K562 (cell line): ENCODE results near the gene KTN1. TPM values are rescaled to one million over a fixed set of nuclear protein-coding genes. Genes with fewer than 3 reads are reported as not detected.

Experiments
- ATAC-seq: fragments of 200-7000 bp; cut with Tn5 transposase; 3 replicates; pipeline ENCODE4 v1.9.1; 2020; ENCODE audit warnings: moderate library complexity
- BruUV-seq: library from RNA; stranded (reverse); fragments of 400-500 nt; replicated peaks from 2 replicates; lab custom pipeline; 2021; lab: Mats Ljungman, UMichigan
- CTCF ChIA-PET: fragments of 300-600 bp; formaldehyde crosslinking; extraction: SDS; loops from one replicate; lab custom pipeline; 2021; ENCODE audit warnings: low intra/inter-chr PET ratio; lab: Yijun Ruan, JAX
- POLR2A ChIA-PET: fragments of 300-600, 350-650 bp; sonication (Branson Sonifier 250); formaldehyde crosslinking; extraction: SDS; loops from one replicate; lab custom pipeline; 2021; ENCODE audit warnings: antibody characterized with exemption, inconsistent platforms; lab: Yijun Ruan, JAX
- DNase-seq, 4 experiments: peaks; one replicate each; pipeline versions ENCODE4 v3.0.0 to v3.0.0-alpha.2; 2011 to 2018; ENCODE audit warnings: low spot score in 3 of 4, mixed read lengths in 3 of 4; ENCODE audit errors: extremely low read depth in 1 of 4
- FAIRE-seq: peaks from 2 replicates; lab custom pipeline; 2011; peaks lifted over from hg19 to GRCh38; lab: Jason Lieb, UNC
- H2AFZ ChIP-seq: 2 replicates; pipeline ENCODE4 v1.6.0; 2011; ENCODE audit warnings: low read depth, low read length, control low read depth, inconsistent platforms
- H3K27ac ChIP-seq: fragments of 200-600 bp; 3 replicates; pipeline ENCODE4 v1.8.0; 2011; ENCODE audit warnings: low read depth, mild to moderate bottlenecking, control low read depth, inconsistent platforms, low read length, moderate library complexity, mixed read lengths; ENCODE audit errors: extremely low read depth
- H3K27me3 ChIP-seq, 2 experiments: fragments of 300-600 bp in 1 of 2; 2 replicates in 1 of 2; 3 replicates in 1 of 2; pipeline versions ENCODE4 v1.6.0 to v1.8.0; 2011; ENCODE audit warnings: inconsistent platforms in 2 of 2, low read length in 2 of 2, mild to moderate bottlenecking in 1 of 2, mixed read lengths in 1 of 2, moderate library complexity in 1 of 2; ENCODE audit not compliant: control insufficient read depth in 2 of 2, insufficient read depth in 2 of 2
- H3K36me3 ChIP-seq: fragments of 300-600 bp; 3 replicates; pipeline ENCODE4 v1.8.0; 2011; ENCODE audit warnings: mild to moderate bottlenecking, low read length, inconsistent platforms; ENCODE audit not compliant: control insufficient read depth, insufficient read depth
- H3K4me1 ChIP-seq, 2 experiments: fragments of 200-600 bp in 1 of 2; replicated peaks in 1 of 2; 2 replicates in 1 of 2; 3 replicates in 1 of 2; pipeline versions ENCODE4 v1.5.1 to v1.8.0; 2011; ENCODE audit warnings: inconsistent platforms in 2 of 2, low read length in 2 of 2, mild to moderate bottlenecking in 1 of 2, mixed read lengths in 1 of 2, moderate library complexity in 1 of 2; ENCODE audit not compliant: control insufficient read depth in 2 of 2, insufficient read depth in 2 of 2
- H3K4me2 ChIP-seq: 2 replicates; pipeline ENCODE4 v1.6.1; 2011; ENCODE audit warnings: low read length, control low read depth, inconsistent platforms, mixed read lengths; ENCODE audit not compliant: insufficient read depth
- H3K4me3 ChIP-seq: fragments of 200-600 bp; sonication (generic), shearing (Covaris generic); 2 replicates; pipeline ENCODE4 v1.5.1; 2016; ENCODE audit warnings: control low read depth, inconsistent platforms
- H3K79me2 ChIP-seq: fragments of 200-600 bp; 3 replicates; pipeline ENCODE4 v1.8.0; 2011; ENCODE audit warnings: low read length, inconsistent platforms; ENCODE audit not compliant: control insufficient read depth, insufficient read depth
- H3K9ac ChIP-seq, 2 experiments: 2 replicates each; pipeline versions ENCODE4 v1.6.0 to v1.6.1; 2011; ENCODE audit warnings: low read depth in 2 of 2, low read length in 2 of 2, control low read depth in 1 of 2, inconsistent platforms in 1 of 2, mild to moderate bottlenecking in 1 of 2, mixed read lengths in 1 of 2; ENCODE audit not compliant: insufficient read depth in 1 of 2
- H3K9me1 ChIP-seq: one replicate; pipeline ENCODE4 v1.6.0; 2011; ENCODE audit warnings: inconsistent platforms, mild to moderate bottlenecking, low read length, moderate library complexity; ENCODE audit not compliant: control insufficient read depth, insufficient read depth
- H3K9me3 ChIP-seq: replicated peaks from 2 replicates; pipeline ENCODE4 v1.5.1; 2011; ENCODE audit warnings: low read depth, low read length, inconsistent platforms; ENCODE audit not compliant: control insufficient read depth, insufficient read depth
- H4K20me1 ChIP-seq: replicated peaks from 2 replicates; pipeline ENCODE4 v1.6.1; 2011; ENCODE audit warnings: low read length, inconsistent platforms, mixed read lengths; ENCODE audit not compliant: control insufficient read depth, insufficient read depth
- ETS1 ChIP-seq: conservative IDR thresholded peaks from 2 replicates; pipeline ENCODE4 v1.6.1; 2011; ENCODE audit warnings: low read depth, mild to moderate bottlenecking, low read length; ENCODE audit not compliant: control insufficient read depth
- L3MBTL2 ChIP-seq: fragments of 450-650 bp; IDR thresholded peaks from 2 replicates; pipeline ENCODE4 v1.6.1; 2016; ENCODE audit warnings: mild to moderate bottlenecking, moderate library complexity
- MAX ChIP-seq: sonication (generic); formaldehyde crosslinking; IDR thresholded peaks from 2 replicates; pipeline ENCODE4 v1.9.0; 2022; ENCODE audit warnings: mild to moderate bottlenecking, missing genetic modification reagents
- MECOM ChIP-seq: fragments of 250-450 bp; sonication (Bioruptor Pico); IDR thresholded peaks from 2 replicates; pipeline ENCODE4 v1.8.0; 2022; ENCODE audit warnings: inconsistent platforms
- NFE2L1 ChIP-seq: fragments of 450-650 bp; IDR thresholded peaks from 2 replicates; pipeline ENCODE4 v1.6.1; 2016; ENCODE audit warnings: missing genetic modification characterization, low read depth, mild to moderate bottlenecking, missing compliant biosample characterization, moderate library complexity, borderline replicate concordance
- NFIX ChIP-seq: fragments of 250-450 bp; sonication (Bioruptor Pico); IDR thresholded peaks from 2 replicates; pipeline ENCODE4 v1.4.0; 2020; ENCODE audit warnings: low read depth, mild to moderate bottlenecking, moderate library complexity
- PHF21A ChIP-seq: fragments of 450-650 bp; IDR thresholded peaks from 2 replicates; pipeline ENCODE4 v1.6.1; 2017; ENCODE audit warnings: low read depth, borderline replicate concordance
- RAD21 ChIP-seq, 2 experiments: fragments of 250-450 bp in 1 of 2; fragments of 450-650 bp in 1 of 2; sonication (Bioruptor Pico) in 1 of 2; formaldehyde crosslinking in 1 of 2; IDR thresholded peaks in 1 of 2; conservative IDR thresholded peaks in 1 of 2; 2 replicates each; pipeline versions ENCODE4 v1.4.0 to v1.8.0; 2020 to 2022; ENCODE audit warnings: mild to moderate bottlenecking in 2 of 2, moderate library complexity in 1 of 2
- RBM25 ChIP-seq: fragments of 200-400 bp; formaldehyde crosslinking; IDR thresholded peaks from 2 replicates; pipeline ENCODE4 v1.6.1; 2018; ENCODE audit warnings: low read length, low read depth, moderate library complexity; ENCODE audit not compliant: severe bottlenecking
- SMC3 ChIP-seq: conservative IDR thresholded peaks from 2 replicates; pipeline ENCODE4 v1.6.1; 2011; ENCODE audit warnings: low read depth, low read length, improper control_type of control experiment; ENCODE audit not compliant: insufficient read depth
- STAG1 ChIP-seq: sonication (generic); formaldehyde crosslinking; IDR thresholded peaks from 2 replicates; pipeline ENCODE4 v1.5.0; 2020; ENCODE audit warnings: missing genetic modification reagents, borderline replicate concordance
- TFE3 ChIP-seq: fragments of 450-650 bp; formaldehyde crosslinking; IDR thresholded peaks from 2 replicates; pipeline ENCODE4 v1.4.0; 2020; ENCODE audit warnings: mild to moderate bottlenecking, mixed read lengths
- ZFP1 ChIP-seq: fragments of 450-650 bp; formaldehyde crosslinking; IDR thresholded peaks from 2 replicates; pipeline ENCODE4 v1.4.0; 2020; ENCODE audit warnings: mild to moderate bottlenecking, mixed read lengths
- ZFP30 ChIP-seq: fragments of 250-450 bp; sonication (Bioruptor Pico); IDR thresholded peaks from 2 replicates; pipeline ENCODE4 v1.8.0; 2022; ENCODE audit warnings: moderate library complexity, mild to moderate bottlenecking, inconsistent platforms, borderline replicate concordance
- ZNF707 ChIP-seq: fragments of 250-450 bp; sonication (Bioruptor Pico); conservative IDR thresholded peaks from 2 replicates; pipeline ENCODE4 v1.8.0; 2022; ENCODE audit warnings: inconsistent platforms, mild to moderate bottlenecking, moderate library complexity
- WGBS: fragments of 100-300 bp; shearing (Covaris generic); methylation state at CpG from one replicate; pipeline ENCODE4 v1.1.6; 2016; ENCODE audit warnings: low coverage, mixed read lengths; ENCODE audit not compliant: insufficient coverage; ENCODE audit errors: missing lambda C conversion rate; 5-methylcytosine and 5-hydroxymethylcytosine counted together
- in situ Hi-C: fragments of 300-500 bp; cut with MboI; formaldehyde crosslinking; loops from 4 replicates; pipeline ENCODE4 v1.15.0; 2018; ENCODE audit warnings: inconsistent platforms, mixed read lengths
- intact Hi-C: fragments of 100-400 bp; cut with micrococcal nuclease; formaldehyde crosslinking; loops from 2 replicates; pipeline ENCODE4 v1.14.2; 2022
- polyA plus RNA-seq, 8 experiments: library from polyadenylated mRNA; depleted of rRNA in 4 of 8; stranded (reverse) in 5 of 8; unstranded in 3 of 8; fragments of >200 nt; fragmentation: Nextera tagmentation in 2 of 8; fragmentation: Illumina TruSeq in 1 of 8; extraction: Ambion mirVana in 2 of 8; extraction: Trizol in 1 of 8; gene quantifications; 2 replicates each; pipeline versions ENCODE4 v1.2.1 to v1.2.3, GENCODE V29; 2011 to 2014; ENCODE audit warnings: inconsistent platforms in 1 of 8, missing spikeins in 1 of 8
- total RNA-seq, 7 experiments: library from RNA; depleted of rRNA in 6 of 7; stranded (reverse); fragments of >200 nt in 6 of 7; fragmentation: Illumina TruSeq in 2 of 7; extraction: Trizol in 2 of 7; gene quantifications; 2 replicates each; pipeline versions ENCODE4 v1.2.1 to v1.2.3, GENCODE V29; 2011 to 2021; ENCODE audit warnings: low replicate concordance in 1 of 7
- TF ChIP-seq, protein P1 (sequence below), 3 experiments: IDR thresholded peaks in 2 of 3; conservative IDR thresholded peaks in 1 of 3; 2 replicates each; pipeline ENCODE4 v1.5.1; 2011 to 2012; ENCODE audit warnings: low read length in 3 of 3, mild to moderate bottlenecking in 3 of 3, control low read depth in 2 of 3, improper control_type of control experiment in 1 of 3, inconsistent platforms in 1 of 3, low read depth in 1 of 3, mixed read lengths in 1 of 3, moderate library complexity in 1 of 3; ENCODE audit not compliant: insufficient read depth in 2 of 3

Gene KTN1
- total and polyA plus RNA-seq, 9 of the 15 experiments (the other 6 are each of a cell fraction or from before 2014, with no cell fraction given) = 34.8 to 120 (median 63.6) TPM

- Histone ChIP-seq H2AFZ (no peak overlapping the region), H4K20me1 (no peaks in the 10 kb centered on the region), H3K9me1 (no peaks in the 10 kb centered on the region), H3K9ac (no peak overlapping the region), H3K4me2 (no peak overlapping the region), H3K9me3 (no peaks in the 10 kb centered on the region), H3K27ac (no peak overlapping the region), H3K4me3 (no peak overlapping the region), H3K4me1 (no peaks in the 10 kb centered on the region), H3K27me3 (no peaks in the 10 kb centered on the region), H3K36me3 (no peaks in the 10 kb centered on the region), H3K79me2 (no peaks in the 10 kb centered on the region)
- in situ Hi-C loops (no loop called here), intact Hi-C loops (loop anchor here (2.0 to 5.0 kb wide), 2 partner anchors 135 to 609 kb away; no protein-coding TSS in a partner anchor)
- POLR2A ChIA-PET = no interaction called here
- CTCF ChIA-PET = interaction anchor here (0.5 to 1.0 kb wide), 4 partner anchors 691 to 750 kb away, joined by 3 to 4 read pairs (median 3); no protein-coding TSS in a partner anchor
- BruUV-seq = no TSS peak
- peak in 2 of 4 experiments; percentile 9 to 49 for DNase-seq
- WGBS = 0% methylated on average over 2 of the region's 2 CpGs
- no peak for FAIRE-seq
- ATAC-seq = peak; percentile 69; the same call in 2 of the 3 replicates
- TF ChIP-seq PHF21A = no peak
- no peak for TF ChIP-seq ZFP30
- no peak for TF ChIP-seq ETS1
- no peak for TF ChIP-seq NFIX
- peak; percentile 61 to 71 for TF ChIP-seq RAD21 (CRISPR knock-in tag; conservative IDR thresholded peaks at IDR 0.05 in 1 of 2, IDR thresholded peaks at IDR 0.05 in 1 of 2)
- peak; percentile 39; the same call in 1 of the 2 replicates for TF ChIP-seq SMC3
- no peak for TF ChIP-seq STAG1 (CRISPR knock-in tag)
- TF ChIP-seq RBM25 = no peak
- no peak for TF ChIP-seq ZFP1
- no peak for TF ChIP-seq NFE2L1 (tag)
- no peak for TF ChIP-seq L3MBTL2
- TF ChIP-seq MECOM (CRISPR knock-in tag) = no peak
- TF ChIP-seq TFE3 = no peak
- no peak for TF ChIP-seq MAX (CRISPR knock-in tag)
- TF ChIP-seq, protein P1, sequence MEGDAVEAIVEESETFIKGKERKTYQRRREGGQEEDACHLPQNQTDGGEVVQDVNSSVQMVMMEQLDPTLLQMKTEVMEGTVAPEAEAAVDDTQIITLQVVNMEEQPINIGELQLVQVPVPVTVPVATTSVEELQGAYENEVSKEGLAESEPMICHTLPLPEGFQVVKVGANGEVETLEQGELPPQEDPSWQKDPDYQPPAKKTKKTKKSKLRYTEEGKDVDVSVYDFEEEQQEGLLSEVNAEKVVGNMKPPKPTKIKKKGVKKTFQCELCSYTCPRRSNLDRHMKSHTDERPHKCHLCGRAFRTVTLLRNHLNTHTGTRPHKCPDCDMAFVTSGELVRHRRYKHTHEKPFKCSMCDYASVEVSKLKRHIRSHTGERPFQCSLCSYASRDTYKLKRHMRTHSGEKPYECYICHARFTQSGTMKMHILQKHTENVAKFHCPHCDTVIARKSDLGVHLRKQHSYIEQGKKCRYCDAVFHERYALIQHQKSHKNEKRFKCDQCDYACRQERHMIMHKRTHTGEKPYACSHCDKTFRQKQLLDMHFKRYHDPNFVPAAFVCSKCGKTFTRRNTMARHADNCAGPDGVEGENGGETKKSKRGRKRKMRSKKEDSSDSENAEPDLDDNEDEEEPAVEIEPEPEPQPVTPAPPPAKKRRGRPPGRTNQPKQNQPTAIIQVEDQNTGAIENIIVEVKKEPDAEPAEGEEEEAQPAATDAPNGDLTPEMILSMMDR (IDR thresholded peaks at IDR 0.05 in 2 of 3, conservative IDR thresholded peaks at IDR 0.05 in 1 of 3; ENCODE audit: insufficient read depth in 2 of 3, low read depth in 1 of 3, low read length in 3 of 3) = peak; percentile 46 to 65 (median 50); a peak in 5 of 6 replicates
- TF ChIP-seq ZNF707 (CRISPR knock-in tag) = no peak
Observed at GRCh38 chr14:55731881-55732498, 152.0 kb downstream of the KTN1 start.
